ENCODE measurements around the gene RPTOR.
"Not testable (repeated sequence)": the region's sequence is repeated elsewhere in the genome, so short reads cannot be mapped to it uniquely, and the experiment has no call there.

The RPTOR gene

GRCh38 chr17:80694992-80695912 is 150.6 kb downstream of the RPTOR start:
- no peak for DNase-seq (ENCODE audit: low read depth)

GRCh38 chr17:80695979-80696378 is 151.3 kb downstream of the RPTOR start:
- no peak for DNase-seq (ENCODE audit: low read depth)

GRCh38 chr17:80696456-80696855 is 151.8 kb downstream of the RPTOR start:
- no peak for DNase-seq (ENCODE audit: low read depth)

GRCh38 chr17:80696964-80697363 is 152.3 kb downstream of the RPTOR start:
- no peak for DNase-seq (ENCODE audit: low read depth)

- DNase-seq (ENCODE audit: low read depth), result no peak
These were observed 153.7 kb downstream of the RPTOR start for GRCh38 chr17:80698297-80698696.

GRCh38 chr17:80699205-80699604 is 154.6 kb downstream of the RPTOR start:
- not testable (repeated sequence) for DNase-seq (ENCODE audit: low read depth)

- DNase-seq (ENCODE audit: low read depth), result no peak
These were observed 157.1 kb downstream of the RPTOR start for GRCh38 chr17:80701730-80702129.

- DNase-seq (ENCODE audit: low read depth), result no peak
These were observed 157.9 kb downstream of the RPTOR start for GRCh38 chr17:80702315-80703141.

GRCh38 chr17:80703142-80703478 is 158.5 kb downstream of the RPTOR start:
- no peak for DNase-seq (ENCODE audit: low read depth)

GRCh38 chr17:80704381-80704819 is 159.8 kb downstream of the RPTOR start:
- peak; percentile 41 for DNase-seq (ENCODE audit: low read depth)

GRCh38 chr17:80704894-80705293 is 160.3 kb downstream of the RPTOR start:
- DNase-seq (ENCODE audit: low read depth), result no peak

GRCh38 chr17:80705988-80706387 is 161.3 kb downstream of the RPTOR start:
- DNase-seq (ENCODE audit: low read depth), result no peak

GRCh38 chr17:80706463-80706867 is 161.8 kb downstream of the RPTOR start:
- DNase-seq (ENCODE audit: low read depth), result no peak

- DNase-seq (ENCODE audit: low read depth), result no peak
These were observed 163.8 kb downstream of the RPTOR start for GRCh38 chr17:80708480-80708879.

- DNase-seq (ENCODE audit: low read depth), result no peak
These were observed 164.6 kb downstream of the RPTOR start for GRCh38 chr17:80709090-80709695.

GRCh38 chr17:80710714-80711302 is 166.2 kb downstream of the RPTOR start:
- no peak for DNase-seq (ENCODE audit: low read depth)

- no peak for DNase-seq (ENCODE audit: low read depth)
These were observed 167.5 kb downstream of the RPTOR start for GRCh38 chr17:80712089-80712488.

- DNase-seq (ENCODE audit: low read depth), result no peak
These were observed 168.0 kb downstream of the RPTOR start for GRCh38 chr17:80712606-80713005.

GRCh38 chr17:80716986-80717719 is 172.5 kb downstream of the RPTOR start:
- DNase-seq (ENCODE audit: low read depth), result no peak

- DNase-seq (ENCODE audit: low read depth), result no peak
These were observed 173.1 kb downstream of the RPTOR start for GRCh38 chr17:80717720-80718083.

GRCh38 chr17:80718428-80718827 is 173.8 kb downstream of the RPTOR start:
- peak; percentile 25 for DNase-seq (ENCODE audit: low read depth)

- no peak for DNase-seq (ENCODE audit: low read depth)
These were observed 174.8 kb downstream of the RPTOR start for GRCh38 chr17:80719449-80719848.

Measured in ELR (cell line).